ENCODE measurements around the gene RHOG.

GRCh38 chr11:3861683-3862082 lies 20.9 kb upstream of the RHOG start:
- TF ChIP-seq CTCF (IDR thresholded peaks at IDR 0.05 in 8 of 11, conservative IDR thresholded peaks at IDR 0.05 in 3 of 11) = no peak
- TF ChIP-seq POLR2A (IDR thresholded peaks at IDR 0.05) = no peak
- TF ChIP-seq POLR2AphosphoS5 (IDR thresholded peaks at IDR 0.05) = no peak

Measured in spleen (tissue), 7 donors.